ENCODE results near the gene DOCK4.

Gene DOCK4

GRCh38 chr7:112186300-112186699 is 19.9 kb downstream of the DOCK4 start:
- no peak for DNase-seq

GRCh38 chr7:112185005-112185834 is 21.0 kb downstream of the DOCK4 start:
- no peak for DNase-seq

GRCh38 chr7:112184455-112184854 is 21.7 kb downstream of the DOCK4 start:
- no peak for DNase-seq

DNA sequence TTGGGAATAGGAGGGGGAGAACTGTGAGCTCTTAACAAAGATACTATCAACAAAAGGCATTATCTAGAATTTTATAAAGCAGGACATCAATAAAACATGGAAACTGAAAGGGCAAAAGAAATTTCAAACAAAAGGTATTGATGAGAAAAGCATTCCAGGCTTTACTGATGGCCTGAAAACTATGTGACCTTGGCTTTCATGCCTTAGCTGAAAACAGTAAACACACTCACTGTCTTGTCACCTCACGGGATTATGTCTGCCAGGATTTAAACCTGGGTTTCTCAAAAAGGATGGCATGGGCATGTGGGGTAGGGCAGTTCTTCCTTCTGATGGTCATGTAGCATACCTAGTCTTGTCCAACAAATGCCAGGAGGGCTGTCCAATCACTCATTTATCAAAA is 22.9 kb downstream of the DOCK4 start:
- no peak for DNase-seq

GRCh38 chr7:112182749-112183148 is 23.4 kb downstream of the DOCK4 start:
- DNase-seq: no peak

GRCh38 chr7:112180223-112180622 is 26.0 kb downstream of the DOCK4 start:
- no peak for DNase-seq

DNA sequence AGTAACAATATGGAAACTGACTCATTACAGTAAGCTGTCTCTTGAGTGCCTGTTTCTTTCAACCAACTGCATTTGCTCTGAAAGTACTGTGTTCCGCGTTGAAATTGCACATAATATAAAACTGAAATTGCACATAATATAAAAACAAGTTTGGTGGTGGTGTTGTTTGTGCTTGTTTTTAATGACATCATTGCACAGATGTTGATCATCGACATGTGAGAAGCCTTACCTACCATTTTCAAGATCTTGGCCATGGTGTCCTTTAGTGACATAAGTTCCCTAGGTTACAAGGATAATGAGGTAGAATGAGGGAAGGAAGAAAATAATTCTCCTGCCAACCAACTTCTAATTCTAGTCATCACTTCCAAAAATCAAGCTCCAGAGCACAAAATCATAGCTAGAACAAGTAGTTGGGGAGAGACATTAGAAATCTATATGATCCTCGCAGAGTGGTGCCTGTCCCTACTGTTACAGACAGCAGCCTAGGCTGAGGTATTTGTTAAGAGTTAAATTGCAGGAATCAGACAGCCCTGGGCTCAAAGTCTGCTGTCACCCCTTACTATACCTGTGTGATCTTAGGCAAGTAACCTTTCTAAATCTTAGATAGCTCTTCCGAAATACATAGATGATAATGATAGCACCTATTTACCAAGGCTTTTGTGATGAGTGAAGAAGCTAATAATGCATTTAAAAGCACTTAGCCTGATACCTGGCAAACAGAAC is 29.3 kb downstream of the DOCK4 start:
- no peak for DNase-seq

DNA sequence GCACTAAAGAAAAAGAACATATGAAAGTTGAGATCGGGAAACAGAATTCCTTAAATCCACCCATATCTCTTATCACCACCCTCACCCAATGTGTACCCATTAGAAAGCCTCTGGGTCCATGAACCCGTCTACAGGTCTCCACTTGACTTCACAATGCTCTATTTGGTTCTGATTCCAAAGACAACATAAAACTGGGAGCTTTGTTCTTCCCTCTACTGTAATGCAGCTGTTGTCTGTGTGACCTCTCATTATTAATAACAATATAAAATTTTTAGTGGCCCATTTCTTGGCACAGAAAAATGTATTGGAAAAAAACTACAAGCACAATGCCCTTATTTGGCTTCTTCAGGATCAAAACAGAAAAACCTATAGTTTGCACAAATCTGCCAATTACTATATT is 30.0 kb downstream of the DOCK4 start:
- DNase-seq: no peak

DNA sequence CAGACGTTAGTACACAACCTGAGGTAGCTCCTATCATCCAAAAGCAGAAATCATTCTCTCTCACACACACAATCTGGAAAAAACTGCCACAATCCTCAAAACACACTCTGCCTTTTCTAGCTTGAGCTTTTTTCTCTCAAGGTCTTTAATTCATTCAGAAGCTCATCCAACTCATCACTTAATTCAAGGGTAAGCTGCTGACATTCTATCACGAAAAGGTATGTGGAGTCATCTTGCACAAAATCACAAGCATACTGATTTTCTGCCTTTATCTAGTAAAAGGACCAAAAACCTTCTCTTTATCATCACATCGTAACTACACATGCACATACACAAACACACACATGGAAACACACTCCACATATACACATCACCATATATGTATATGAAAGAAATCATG is 32.0 kb downstream of the DOCK4 start:
- DNase-seq: no peak

DNA sequence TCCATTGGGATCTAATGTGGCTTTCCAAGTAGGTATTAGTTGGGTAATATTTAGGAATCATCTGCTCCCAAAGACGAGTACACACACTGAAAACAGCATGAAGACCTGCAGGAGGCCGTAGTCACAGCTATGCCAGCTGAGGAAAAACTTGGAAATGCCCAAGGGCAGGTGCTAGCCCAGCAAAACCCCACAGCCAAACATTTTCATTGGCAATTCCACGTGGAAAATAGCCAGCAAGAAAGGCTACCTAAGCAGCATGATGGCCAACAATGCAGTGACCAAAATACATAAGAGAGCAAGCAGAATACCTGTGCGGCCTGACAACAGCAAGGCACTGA is 32.7 kb downstream of the DOCK4 start:
- no peak for DNase-seq

GRCh38 chr7:112172870-112173567 is 33.2 kb downstream of the DOCK4 start:
- no peak for DNase-seq

DNA sequence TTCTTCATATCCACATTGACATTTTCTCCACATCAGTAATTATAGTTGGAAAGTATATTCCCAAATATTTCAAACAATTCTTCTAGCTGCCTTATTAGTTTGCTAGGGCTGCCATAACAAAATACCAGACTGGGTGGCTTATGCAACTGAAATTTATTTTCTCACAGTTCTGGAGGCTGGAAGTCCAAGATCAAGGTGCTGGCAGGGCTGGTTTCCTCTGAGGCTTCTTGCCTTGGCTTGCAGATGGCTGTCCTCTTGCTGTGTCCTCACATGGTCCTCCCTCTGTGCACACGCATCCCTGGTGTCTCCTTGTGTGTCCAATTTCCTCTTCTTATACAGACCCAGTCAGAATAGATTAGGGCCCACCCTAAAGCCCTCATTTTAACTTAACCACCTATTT is 34.5 kb downstream of the DOCK4 start:
- DNase-seq: no peak

GRCh38 chr7:112168915-112169314 is 37.3 kb downstream of the DOCK4 start:
- DNase-seq: no peak

DNA sequence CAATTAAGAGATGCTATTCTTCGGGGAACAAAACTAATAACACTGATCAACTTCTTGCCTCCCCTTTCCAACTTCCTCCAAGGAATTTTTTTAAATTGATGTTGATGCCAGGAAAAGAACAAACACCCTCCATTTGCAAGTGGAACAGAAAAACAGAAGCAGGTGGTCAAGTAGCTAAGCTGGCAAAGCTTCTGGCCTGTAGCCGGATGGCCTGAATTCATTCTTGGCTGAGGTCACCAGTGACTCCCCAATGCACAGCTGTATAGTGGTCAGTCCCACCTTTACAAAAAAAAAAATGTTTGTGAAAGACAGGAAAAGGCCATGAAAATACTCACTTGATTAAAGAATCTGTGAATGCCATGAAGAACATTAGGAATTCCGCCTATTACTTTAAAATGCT is 39.1 kb downstream of the DOCK4 start:
- no peak for DNase-seq

DNA sequence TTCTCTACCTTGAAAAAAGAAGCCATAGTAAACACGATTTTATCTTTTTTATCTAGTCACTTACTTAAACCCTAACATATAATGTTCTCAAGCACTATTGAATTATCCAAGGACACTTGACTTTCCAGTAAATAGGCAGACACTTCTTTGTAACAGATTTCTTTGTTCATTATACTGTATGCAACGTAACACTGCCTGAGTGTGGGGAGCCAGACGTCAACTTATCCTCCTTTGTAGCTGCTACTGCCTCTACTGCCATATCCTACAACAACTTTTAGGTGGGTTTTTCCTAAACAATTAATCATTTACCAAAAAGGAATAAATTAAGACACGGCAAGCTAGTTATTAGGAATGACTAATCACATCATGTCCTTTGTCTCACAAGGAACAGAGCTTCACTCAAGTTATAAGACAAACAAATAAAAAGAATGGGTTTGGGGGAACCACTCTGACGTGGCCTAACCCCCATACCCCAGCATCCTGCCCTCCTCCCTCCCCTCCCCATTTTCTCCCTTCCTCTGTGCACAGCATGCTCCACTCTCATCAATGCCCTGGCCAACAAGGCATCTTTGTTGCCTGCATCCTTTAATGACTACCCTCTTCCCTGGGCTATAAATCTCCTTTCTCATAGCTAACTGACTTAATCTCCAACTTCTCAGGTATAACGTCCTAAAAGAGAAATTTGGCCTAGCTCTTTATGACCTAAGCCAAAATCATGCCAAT is 43.3 kb downstream of the DOCK4 start:
- DNase-seq: no peak

GRCh38 chr7:112162142-112162766 is 43.9 kb downstream of the DOCK4 start:
- no peak for DNase-seq

DNA sequence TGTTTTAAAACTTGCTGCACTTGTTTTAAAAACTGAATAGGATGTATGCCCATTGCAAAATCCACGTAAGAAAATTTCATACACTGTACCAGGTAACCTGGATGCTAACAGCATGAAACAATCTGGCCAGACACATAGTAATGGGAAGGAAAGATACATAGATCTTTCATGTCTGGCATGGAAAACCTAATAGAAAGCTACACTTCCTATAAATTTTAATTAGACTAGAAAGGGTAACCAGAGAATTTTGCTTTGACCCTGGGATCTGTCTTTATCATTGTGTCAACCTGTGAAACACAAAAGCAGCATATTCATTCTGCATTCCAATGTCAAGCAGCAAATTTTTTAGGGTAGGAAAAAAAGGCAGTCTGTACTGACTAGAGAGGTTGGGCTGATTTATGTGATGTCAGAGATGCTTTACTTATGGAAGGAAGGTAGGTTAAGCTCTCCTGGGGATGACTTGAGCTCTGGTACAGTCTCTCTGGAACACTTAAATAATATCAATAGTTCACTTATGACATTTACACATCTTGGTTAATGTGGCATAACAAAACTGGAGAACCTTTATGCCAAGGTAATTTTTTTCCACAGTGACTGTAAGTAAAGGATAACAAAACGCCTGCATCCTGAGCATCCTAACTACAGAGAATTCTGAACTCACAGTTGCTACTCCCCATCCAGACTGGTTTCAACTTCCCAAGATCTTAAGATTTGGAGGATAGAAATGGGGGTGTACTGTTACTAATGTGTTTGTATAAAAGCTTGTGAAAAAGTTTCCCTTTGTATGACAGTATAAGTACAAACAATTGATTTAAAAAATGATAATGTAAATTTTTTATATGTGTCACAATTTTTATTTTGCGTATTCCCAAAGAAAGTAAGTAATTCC is 44.7 kb downstream of the DOCK4 start:
- DNase-seq: no peak

- no peak for DNase-seq
Measured at GRCh38 chr7:112160771-112161150, 45.4 kb downstream of the DOCK4 start.

DNA sequence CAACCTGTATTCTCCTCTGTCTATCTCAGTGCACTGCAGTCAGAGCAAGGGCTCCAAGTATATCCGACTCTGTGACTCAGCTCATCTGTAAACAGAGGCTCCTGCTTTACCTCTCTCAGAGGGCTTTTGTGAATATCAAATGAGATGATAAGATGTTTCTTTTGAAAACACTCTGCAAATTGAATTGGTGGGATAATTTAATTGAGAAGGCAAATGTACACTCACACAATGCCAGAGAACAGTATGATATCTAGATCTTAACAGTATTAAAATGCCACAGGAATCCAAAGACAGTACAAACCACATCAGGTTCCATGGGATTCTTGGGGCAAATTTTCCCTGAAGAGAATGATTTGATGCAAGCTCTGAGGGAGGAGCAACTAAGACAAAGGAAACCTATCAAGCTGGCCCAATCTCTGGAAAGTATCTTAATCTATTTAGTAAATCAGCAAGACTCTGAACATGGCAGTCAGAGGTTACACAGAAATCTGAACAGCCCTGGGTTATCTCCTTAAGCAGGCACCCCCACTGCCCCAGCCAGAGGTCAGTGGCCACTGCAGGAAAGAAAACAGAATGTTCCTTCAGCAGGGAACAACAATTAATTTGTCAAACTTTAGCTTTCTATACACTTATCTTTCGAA is 45.9 kb downstream of the DOCK4 start:
- DNase-seq: no peak

DNA sequence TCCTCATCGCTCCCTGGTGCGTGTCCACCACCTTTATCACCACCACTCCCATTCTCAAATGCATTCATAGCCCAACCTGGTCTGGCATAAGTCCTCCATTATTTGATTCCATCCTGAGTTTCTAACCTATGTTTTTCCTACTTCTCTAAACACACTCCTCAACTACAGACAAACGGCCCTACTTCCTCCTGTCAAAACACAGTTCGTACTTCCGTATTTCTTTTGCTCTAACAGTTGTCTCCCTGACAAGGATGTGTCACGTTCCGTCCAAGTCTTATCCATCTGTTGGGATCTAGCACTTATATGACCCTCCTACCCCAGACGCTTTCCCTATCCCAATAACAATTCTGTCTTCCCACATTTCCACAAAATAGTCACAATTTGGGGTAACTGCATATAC is 46.8 kb downstream of the DOCK4 start:
- no peak for DNase-seq

GRCh38 chr7:112157072-112157471 is 49.1 kb downstream of the DOCK4 start:
- DNase-seq: no peak
